Immature natural killer cell (primary cell): ENCODE measurements around the gene XRCC4. TPM values are rescaled to one million over a fixed set of nuclear protein-coding genes. Genes with fewer than 3 reads are reported as not detected.

Source experiments
- DNase-seq, 3 donors: peaks; one replicate each; pipeline ENCODE4 v3.0.0; 2022; ENCODE audit warnings: mixed read lengths in 1 of 3
- H3K27ac Mint-ChIP-seq, 6 donors: one replicate each; pipeline ENCODE4 v1.8.0; 2020; ENCODE audit warnings: mixed read lengths in 6 of 6, mild to moderate bottlenecking in 5 of 6, inconsistent platforms in 4 of 6, moderate library complexity in 3 of 6
- H3K27me3 Mint-ChIP-seq, 3 donors: one replicate each; pipeline ENCODE4 v1.8.0; 2020 to 2021; ENCODE audit warnings: low read depth in 3 of 3, mild to moderate bottlenecking in 3 of 3, mixed read lengths in 3 of 3, moderate library complexity in 3 of 3, inconsistent platforms in 1 of 3
- H3K36me3 Mint-ChIP-seq, 3 donors: one replicate each; pipeline ENCODE4 v1.8.0; 2020; ENCODE audit warnings: mixed read lengths in 3 of 3, inconsistent platforms in 2 of 3, mild to moderate bottlenecking in 2 of 3
- H3K4me1 Mint-ChIP-seq, 2 donors: one replicate each; pipeline ENCODE4 v1.8.0; 2020; ENCODE audit warnings: inconsistent platforms in 2 of 2, mild to moderate bottlenecking in 2 of 2, mixed read lengths in 2 of 2, moderate library complexity in 1 of 2
- H3K4me3 Mint-ChIP-seq, 5 donors: one replicate each; pipeline ENCODE4 v1.8.0; 2020; ENCODE audit warnings: mild to moderate bottlenecking in 5 of 5, mixed read lengths in 5 of 5, inconsistent platforms in 3 of 5, moderate library complexity in 3 of 5
- H3K9me3 Mint-ChIP-seq, 6 donors: one replicate each; pipeline ENCODE4 v1.8.0; 2020; ENCODE audit warnings: mild to moderate bottlenecking in 6 of 6, mixed read lengths in 6 of 6, inconsistent platforms in 4 of 6, moderate library complexity in 3 of 6
- polyA plus RNA-seq, 3 donors: library from polyadenylated mRNA; unstranded; fragments of 300-500 nt; fragmentation: Illumina TruSeq; gene quantifications; one replicate each; pipeline ENCODE4 v1.2.3, GENCODE V29; 2021

The XRCC4 gene
- polyA plus RNA-seq, 3 donors from 2014 or later: 8.0 to 14.9 (median 11.7) TPM

GRCh38 chr5:83192947-83193346 lies 115.6 kb downstream of the XRCC4 start:
- H3K4me3 Mint-ChIP-seq: no peak overlapping the region
- H3K27ac Mint-ChIP-seq: no peak overlapping the region
- no peaks in the 10 kb centered on the region for H3K36me3 Mint-ChIP-seq
- no peaks in the 10 kb centered on the region for H3K27me3 Mint-ChIP-seq
- DNase-seq: no peak
- no peaks in the 10 kb centered on the region for H3K4me1 Mint-ChIP-seq
- H3K9me3 Mint-ChIP-seq: no peaks in the 10 kb centered on the region

DNA sequence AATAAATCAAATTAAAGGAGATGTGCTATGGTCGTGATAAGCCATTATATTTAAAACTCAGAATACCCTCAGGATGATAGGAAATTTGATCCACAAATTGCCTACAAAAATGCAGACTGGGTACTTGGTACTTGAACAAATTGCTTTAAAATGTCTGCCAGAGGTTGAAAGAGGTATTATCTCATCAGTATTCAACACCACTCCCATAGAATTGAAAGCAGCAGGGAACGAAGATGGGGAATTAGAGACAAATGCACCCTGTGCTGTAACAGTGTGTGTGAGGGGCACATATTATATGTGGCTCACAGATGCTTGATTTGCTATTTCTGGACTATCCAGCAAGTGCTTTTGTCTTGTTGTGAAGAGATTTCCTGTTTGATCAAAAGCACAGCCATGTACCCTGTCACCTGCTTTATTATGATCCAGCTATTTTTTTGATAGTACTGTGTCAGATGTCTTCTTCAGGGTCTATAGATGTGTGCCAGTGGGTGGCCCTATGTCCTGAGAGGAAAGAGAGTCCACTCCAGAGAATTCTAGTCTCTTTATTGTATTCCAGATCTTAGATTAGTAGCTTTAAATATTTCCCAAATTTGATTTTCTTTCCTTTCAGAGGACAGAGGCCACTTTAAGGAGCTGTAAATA lies 120.1 kb downstream of the XRCC4 start:
- Mint-ChIP-seq H3K9me3 (no peaks in the 10 kb centered on the region), H3K36me3 (peaks cover 4 to 9% (median 8%) of the 10 kb centered on the region in 3 donors), H3K27me3 (peaks cover 0 to 3% (median 0%) of the 10 kb centered on the region in 3 donors), H3K4me1 (no peaks in the 10 kb centered on the region), H3K27ac (no peak overlapping the region), H3K4me3 (no peak overlapping the region)
- no peak for DNase-seq

- DNase-seq: no peak
- H3K4me3 Mint-ChIP-seq: no peak overlapping the region
- H3K36me3 Mint-ChIP-seq: peaks cover 4 to 9% (median 8%) of the 10 kb centered on the region in 3 donors
- peaks cover 0 to 3% (median 0%) of the 10 kb centered on the region in 3 donors for H3K27me3 Mint-ChIP-seq
- no peaks in the 10 kb centered on the region for H3K9me3 Mint-ChIP-seq
- no peak overlapping the region for H3K27ac Mint-ChIP-seq
- H3K4me1 Mint-ChIP-seq: no peaks in the 10 kb centered on the region
Observed at GRCh38 chr5:83199126-83199525, 121.8 kb downstream of the XRCC4 start.

GRCh38 chr5:83204651-83205050 lies 127.3 kb downstream of the XRCC4 start:
- DNase-seq: no peak
- Mint-ChIP-seq H3K27me3 (peaks cover 0 to 3% (median 0%) of the 10 kb centered on the region in 3 donors), H3K27ac (no peak overlapping the region), H3K36me3 (peaks cover 17 to 27% (median 20%) of the 10 kb centered on the region in 3 donors), H3K4me3 (no peak overlapping the region), H3K4me1 (no peaks in the 10 kb centered on the region), H3K9me3 (no peaks in the 10 kb centered on the region)

- no peak for DNase-seq
- peaks cover 18 to 31% (median 27%) of the 10 kb centered on the region in 3 donors for H3K36me3 Mint-ChIP-seq
- no peak overlapping the region for H3K27ac Mint-ChIP-seq
- no peaks in the 10 kb centered on the region for H3K4me1 Mint-ChIP-seq
- no peak overlapping the region for H3K4me3 Mint-ChIP-seq
- no peaks in the 10 kb centered on the region for H3K27me3 Mint-ChIP-seq
- no peaks in the 10 kb centered on the region for H3K9me3 Mint-ChIP-seq
Observed at GRCh38 chr5:83209963-83210362, 132.6 kb downstream of the XRCC4 start.

GRCh38 chr5:83219077-83219476 lies 141.7 kb downstream of the XRCC4 start:
- H3K9me3 Mint-ChIP-seq: no peaks in the 10 kb centered on the region
- H3K4me1 Mint-ChIP-seq: no peaks in the 10 kb centered on the region
- peaks cover 0 to 2% (median 0%) of the 10 kb centered on the region in 3 donors for H3K27me3 Mint-ChIP-seq
- H3K4me3 Mint-ChIP-seq: no peak overlapping the region
- H3K27ac Mint-ChIP-seq: no peak overlapping the region
- DNase-seq: no peak
- H3K36me3 Mint-ChIP-seq: peaks cover 1 to 4% (median 3%) of the 10 kb centered on the region in 3 donors

GRCh38 chr5:83219495-83219894 lies 142.1 kb downstream of the XRCC4 start:
- no peak overlapping the region for H3K4me3 Mint-ChIP-seq
- DNase-seq: no peak
- peaks cover 0 to 4% (median 3%) of the 10 kb centered on the region in 3 donors for H3K36me3 Mint-ChIP-seq
- no peak overlapping the region for H3K27ac Mint-ChIP-seq
- H3K27me3 Mint-ChIP-seq: peaks cover 0 to 2% (median 0%) of the 10 kb centered on the region in 3 donors
- no peaks in the 10 kb centered on the region for H3K4me1 Mint-ChIP-seq
- no peaks in the 10 kb centered on the region for H3K9me3 Mint-ChIP-seq

GRCh38 chr5:83220331-83220730 lies 143.0 kb downstream of the XRCC4 start:
- peaks cover 0 to 4% (median 3%) of the 10 kb centered on the region in 3 donors for H3K36me3 Mint-ChIP-seq
- no peak overlapping the region for H3K27ac Mint-ChIP-seq
- no peaks in the 10 kb centered on the region for H3K9me3 Mint-ChIP-seq
- DNase-seq: no peak
- no peaks in the 10 kb centered on the region for H3K4me1 Mint-ChIP-seq
- peaks cover 0 to 2% (median 0%) of the 10 kb centered on the region in 3 donors for H3K27me3 Mint-ChIP-seq
- no peak overlapping the region for H3K4me3 Mint-ChIP-seq

GRCh38 chr5:83222906-83223305 lies 145.6 kb downstream of the XRCC4 start:
- no peak for DNase-seq
- Mint-ChIP-seq H3K4me1 (no peaks in the 10 kb centered on the region), H3K36me3 (peaks cover 0 to 4% (median 3%) of the 10 kb centered on the region in 3 donors), H3K4me3 (no peak overlapping the region), H3K27ac (no peak overlapping the region), H3K9me3 (no peaks in the 10 kb centered on the region), H3K27me3 (peaks cover 0 to 2% (median 0%) of the 10 kb centered on the region in 3 donors)

GRCh38 chr5:83227611-83228010 lies 150.3 kb downstream of the XRCC4 start:
- peaks cover 0 to 4% (median 0%) of the 10 kb centered on the region in 3 donors for H3K27me3 Mint-ChIP-seq
- H3K4me3 Mint-ChIP-seq: no peak overlapping the region
- H3K4me1 Mint-ChIP-seq: no peaks in the 10 kb centered on the region
- no peaks in the 10 kb centered on the region for H3K9me3 Mint-ChIP-seq
- H3K36me3 Mint-ChIP-seq: peaks cover 3 to 6% (median 4%) of the 10 kb centered on the region in 3 donors
- DNase-seq: no peak
- no peak overlapping the region for H3K27ac Mint-ChIP-seq

DNA sequence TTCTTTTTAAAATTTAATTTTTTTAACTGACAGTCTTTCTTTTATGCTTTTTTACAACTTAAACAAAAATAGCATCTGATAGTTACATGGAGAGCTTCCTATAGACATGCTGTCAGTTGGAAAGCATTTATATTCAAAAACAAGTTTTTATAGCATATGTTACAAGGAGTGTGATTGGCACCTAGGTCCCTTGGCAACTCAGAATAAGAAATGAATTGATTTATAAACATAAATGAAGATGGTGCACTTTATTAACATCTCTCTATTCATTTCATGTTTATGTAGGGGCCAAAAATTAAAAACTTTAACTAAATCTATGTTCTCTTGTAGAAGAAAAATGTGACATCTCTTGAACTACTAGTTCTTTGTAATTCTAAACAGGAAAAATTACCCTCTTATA lies 153.2 kb downstream of the XRCC4 start:
- Mint-ChIP-seq H3K4me3 (no peak overlapping the region), H3K4me1 (no peaks in the 10 kb centered on the region), H3K36me3 (peaks cover 0 to 3% (median 2%) of the 10 kb centered on the region in 3 donors), H3K27me3 (peaks cover 0 to 2% (median 0%) of the 10 kb centered on the region in 3 donors), H3K9me3 (no peaks in the 10 kb centered on the region), H3K27ac (no peak overlapping the region)
- DNase-seq: no peak

DNA sequence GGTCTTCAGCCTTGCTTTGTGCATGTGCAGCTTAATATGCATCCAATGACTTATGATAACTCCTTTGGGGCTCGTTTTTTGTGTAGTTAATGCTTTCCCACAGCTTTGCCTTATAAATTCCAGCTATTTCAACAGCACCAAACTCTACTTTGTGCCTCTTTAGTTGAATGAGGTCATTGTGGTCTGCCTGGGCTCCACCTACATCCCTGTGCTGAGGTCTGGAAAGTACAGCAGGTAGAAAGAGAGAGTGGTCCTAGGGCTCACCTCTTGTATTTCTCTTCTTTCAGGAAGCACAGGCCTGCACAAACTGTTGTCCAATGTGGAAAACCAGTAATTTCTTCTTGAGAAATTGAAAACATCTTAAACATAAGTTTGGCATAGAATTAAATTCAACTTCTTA lies 167.2 kb downstream of the XRCC4 start:
- H3K36me3 Mint-ChIP-seq: peaks cover 0 to 16% (median 0%) of the 10 kb centered on the region in 3 donors
- no peak overlapping the region for H3K27ac Mint-ChIP-seq
- DNase-seq: no peak
- H3K4me1 Mint-ChIP-seq: no peaks in the 10 kb centered on the region
- H3K9me3 Mint-ChIP-seq: no peaks in the 10 kb centered on the region
- no peaks in the 10 kb centered on the region for H3K27me3 Mint-ChIP-seq
- no peak overlapping the region for H3K4me3 Mint-ChIP-seq

DNA sequence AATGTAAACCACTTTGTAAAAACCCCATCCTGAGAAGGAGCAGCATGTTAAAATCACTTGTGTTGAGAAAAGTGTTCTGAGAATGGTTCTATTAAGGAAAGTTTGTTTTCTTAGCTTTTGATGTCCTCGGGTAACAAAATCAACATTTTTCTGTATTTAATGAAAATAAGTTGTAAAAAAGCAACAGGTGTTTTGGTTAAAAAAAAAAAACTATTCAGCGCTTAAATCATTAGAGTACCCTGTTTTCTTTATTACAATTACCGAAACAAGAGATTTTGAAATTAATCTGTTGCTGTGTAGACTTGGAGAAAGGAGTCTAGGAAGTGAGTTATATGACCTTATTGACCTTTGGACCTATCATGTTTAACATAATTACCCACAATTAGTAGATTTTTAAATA lies 167.7 kb downstream of the XRCC4 start:
- DNase-seq: no peak
- peaks cover 0 to 15% (median 0%) of the 10 kb centered on the region in 3 donors for H3K36me3 Mint-ChIP-seq
- H3K9me3 Mint-ChIP-seq: no peaks in the 10 kb centered on the region
- H3K4me1 Mint-ChIP-seq: no peaks in the 10 kb centered on the region
- no peak overlapping the region for H3K4me3 Mint-ChIP-seq
- no peak overlapping the region for H3K27ac Mint-ChIP-seq
- no peaks in the 10 kb centered on the region for H3K27me3 Mint-ChIP-seq

GRCh38 chr5:83246071-83246470 lies 168.7 kb downstream of the XRCC4 start:
- no peak for DNase-seq
- Mint-ChIP-seq H3K4me3 (no peak overlapping the region), H3K36me3 (peaks cover 0 to 10% (median 0%) of the 10 kb centered on the region in 3 donors), H3K27me3 (no peaks in the 10 kb centered on the region), H3K4me1 (no peaks in the 10 kb centered on the region), H3K9me3 (no peaks in the 10 kb centered on the region), H3K27ac (no peak overlapping the region)

GRCh38 chr5:83249156-83249555 lies 171.8 kb downstream of the XRCC4 start:
- H3K27me3 Mint-ChIP-seq: no peaks in the 10 kb centered on the region
- H3K4me1 Mint-ChIP-seq: no peaks in the 10 kb centered on the region
- DNase-seq: no peak
- no peak overlapping the region for H3K4me3 Mint-ChIP-seq
- H3K9me3 Mint-ChIP-seq: no peaks in the 10 kb centered on the region
- H3K27ac Mint-ChIP-seq: no peak overlapping the region
- peaks cover 0 to 3% (median 2%) of the 10 kb centered on the region in 3 donors for H3K36me3 Mint-ChIP-seq
